IPS-18c (cell line): Measurements from ENCODE around the gene LPCAT1.
"Not testable (repeated sequence)": the region's sequence is repeated elsewhere in the genome, so short reads cannot be mapped to it uniquely, and the experiment has no call there.

ENCODE experiments used
- H3K4me3 ChIP-seq: 2 replicates; pipeline ENCODE4 v1.7.0; 2013; ENCODE audit warnings: low read depth, mild to moderate bottlenecking, low read length, moderate library complexity; ENCODE audit not compliant: insufficient read depth
- H3K9me3 ChIP-seq: one replicate; pipeline ENCODE4 v1.6.1; 2013; ENCODE audit warnings: mild to moderate bottlenecking, low read length, moderate library complexity; ENCODE audit not compliant: control insufficient read depth, insufficient read depth

The LPCAT1 gene

GRCh38 chr5:1459435-1459834, 64.3 kb downstream of the LPCAT1 start:
- H3K4me3 ChIP-seq, result not testable (repeated sequence)
- peaks cover 20% of the 10 kb centered on the region for H3K9me3 ChIP-seq

- peaks cover 24% of the 10 kb centered on the region for H3K9me3 ChIP-seq
- H3K4me3 ChIP-seq, result not testable (repeated sequence)
Observed at GRCh38 chr5:1456110-1456881, 67.5 kb downstream of the LPCAT1 start.

GRCh38 chr5:1453613-1454012, 70.1 kb downstream of the LPCAT1 start:
- H3K4me3 ChIP-seq, result no peak overlapping the region
- peaks cover 24% of the 10 kb centered on the region for H3K9me3 ChIP-seq

- no peak overlapping the region for H3K4me3 ChIP-seq
- H3K9me3 ChIP-seq, result peaks cover 2% of the 10 kb centered on the region
Observed at GRCh38 chr5:1449081-1449630, 74.6 kb downstream of the LPCAT1 start.

GRCh38 chr5:1448511-1449011, 75.2 kb downstream of the LPCAT1 start:
- Histone ChIP-seq H3K4me3 (no peak overlapping the region), H3K9me3 (no peaks in the 10 kb centered on the region)

GRCh38 chr5:1447671-1448361, 75.9 kb downstream of the LPCAT1 start:
- Histone ChIP-seq H3K9me3 (no peaks in the 10 kb centered on the region), H3K4me3 (no peak overlapping the region)

- H3K9me3 ChIP-seq, result no peaks in the 10 kb centered on the region
- no peak overlapping the region; the same call in 1 of the 2 replicates for H3K4me3 ChIP-seq
Observed at GRCh38 chr5:1446602-1447343, 77.0 kb downstream of the LPCAT1 start.

- H3K4me3 ChIP-seq, result peak overlapping the region; percentile 55
Observed at GRCh38 chr5:1445689-1446601, 77.8 kb downstream of the LPCAT1 start.

GRCh38 chr5:1445313-1445688, 78.5 kb downstream of the LPCAT1 start, which contains the start of gene SLC6A3:
Gene SLC6A3, minus strand, starts transcription at chr5:1445440. Its CDS starts 2,243 bp downstream, at chr5:1443197.
- peaks cover 2% of the 10 kb centered on the region for H3K9me3 ChIP-seq
- peak within 1 kb of the TSS; percentile 55 for H3K4me3 ChIP-seq

More at GRCh38 chr5:1445689-1446601, 77.8 kb downstream of the LPCAT1 start:
- peaks cover 2% of the 10 kb centered on the region for H3K9me3 ChIP-seq

GRCh38 chr5:1444361-1445189, 79.2 kb downstream of the LPCAT1 start:
- peaks cover 2% of the 10 kb centered on the region for H3K9me3 ChIP-seq
- H3K4me3 ChIP-seq, result peak overlapping the region; percentile 55

- Histone ChIP-seq H3K9me3 (peaks cover 2% of the 10 kb centered on the region), H3K4me3 (peak overlapping the region; percentile 55; the same call in 1 of the 2 replicates)
Observed at GRCh38 chr5:1443991-1444360, 79.8 kb downstream of the LPCAT1 start.

GRCh38 chr5:1443171-1443570, 80.6 kb downstream of the LPCAT1 start:
- peaks cover 4% of the 10 kb centered on the region for H3K9me3 ChIP-seq

GRCh38 chr5:1442222-1443145, 81.3 kb downstream of the LPCAT1 start:
- Histone ChIP-seq H3K9me3 (peaks cover 4% of the 10 kb centered on the region), H3K4me3 (no peak overlapping the region)

More at GRCh38 chr5:1443171-1443570, 80.6 kb downstream of the LPCAT1 start:
- H3K4me3 ChIP-seq, result no peak overlapping the region

GRCh38 chr5:1441166-1441865, 82.4 kb downstream of the LPCAT1 start:
- H3K4me3 ChIP-seq, result no peak overlapping the region
- H3K9me3 ChIP-seq, result peaks cover 4% of the 10 kb centered on the region
